SK-N-SH (cell line): Measurements from ENCODE around the gene TP53I11. TPM values are rescaled to one million over a fixed set of nuclear protein-coding genes. Genes with fewer than 3 reads are reported as not detected.

Experiments used
- CTCF ChIA-PET: fragments of 300-600, 350-600 bp; formaldehyde crosslinking; extraction: SDS; loops from one replicate; lab custom pipeline; 2021; lab: Yijun Ruan, JAX
- POLR2A ChIA-PET: fragments of 350-600 bp; sonication (Branson Sonifier 250); formaldehyde crosslinking; extraction: SDS; loops from one replicate; lab custom pipeline; 2020; ENCODE audit warnings: antibody characterized with exemption, inconsistent platforms; lab: Yijun Ruan, JAX
- DNase-seq: peaks from one replicate; pipeline ENCODE4 v3.0.0; 2012
- H2AFZ ChIP-seq: fragments of 200-600 bp; sonication (generic); 2 replicates; pipeline ENCODE4 v1.8.1; 2016; ENCODE audit warnings: antibody characterized with exemption, mild to moderate bottlenecking, low read depth
- H3F3A ChIP-seq: fragments of 200-600 bp; sonication (generic); replicated peaks from 2 replicates; pipeline ENCODE3; 2016; ENCODE audit warnings: antibody characterized with exemption, mild to moderate bottlenecking; ENCODE audit not compliant: insufficient read depth
- H3K27ac ChIP-seq, 2 experiments: fragments of 200-500 bp in 1 of 2; fragments of 200-600 bp in 1 of 2; sonication (Bioruptor generic) in 1 of 2; sonication (generic), shearing (Covaris generic) in 1 of 2; 2 replicates each; pipeline versions ENCODE4 v1.5.1 to v1.6.1; 2014 to 2016; ENCODE audit warnings: low read depth in 2 of 2, inconsistent platforms in 1 of 2, low read length in 1 of 2, mild to moderate bottlenecking in 1 of 2, mixed read lengths in 1 of 2
- H3K27me3 ChIP-seq: fragments of 200-600 bp; sonication (generic), shearing (Covaris generic); 2 replicates; pipeline ENCODE4 v1.6.1; 2016; ENCODE audit warnings: mixed run types; ENCODE audit not compliant: insufficient read depth
- H3K36me3 ChIP-seq, 2 experiments: fragments of 200-500 bp in 1 of 2; fragments of 200-600 bp in 1 of 2; sonication (Bioruptor generic) in 1 of 2; sonication (generic) in 1 of 2; replicated peaks in 1 of 2; 2 replicates each; pipeline versions ENCODE3 to v1.5.1; 2014 to 2016; ENCODE audit warnings: low read length in 1 of 2, mild to moderate bottlenecking in 1 of 2; ENCODE audit not compliant: insufficient read depth in 2 of 2, control insufficient read depth in 1 of 2
- H3K4me1 ChIP-seq, 2 experiments: fragments of 200-500 bp in 1 of 2; fragments of 200-600 bp in 1 of 2; sonication (Bioruptor generic) in 1 of 2; sonication (generic), shearing (Covaris generic) in 1 of 2; 2 replicates each; pipeline versions ENCODE4 v1.5.1 to v1.6.1; 2014 to 2016; ENCODE audit warnings: low read depth in 1 of 2, low read length in 1 of 2, mixed run types in 1 of 2; ENCODE audit not compliant: insufficient read depth in 2 of 2, control insufficient read depth in 1 of 2
- H3K4me2 ChIP-seq: fragments of 200-600 bp; sonication (generic), shearing (Covaris generic); 2 replicates; pipeline ENCODE4 v1.6.1; 2017; ENCODE audit warnings: mixed run types
- H3K4me3 ChIP-seq, 2 experiments: fragments of 200-500 bp in 1 of 2; fragments of 200-600 bp in 1 of 2; sonication (Bioruptor generic) in 1 of 2; sonication (generic), shearing (Covaris generic) in 1 of 2; 2 replicates each; pipeline versions ENCODE4 v1.5.1 to v1.8.1; 2014 to 2016; ENCODE audit warnings: low read depth in 2 of 2, inconsistent platforms in 1 of 2, low read length in 1 of 2, mild to moderate bottlenecking in 1 of 2, mixed read lengths in 1 of 2, moderate library complexity in 1 of 2
- H3K79me2 ChIP-seq: fragments of 200-600 bp; sonication (generic); 2 replicates; pipeline ENCODE4 v1.8.1; 2017; ENCODE audit warnings: mild to moderate bottlenecking; ENCODE audit not compliant: insufficient read depth
- H3K9ac ChIP-seq: fragments of 200-600 bp; sonication (generic); 2 replicates; pipeline ENCODE4 v1.6.1; 2017; ENCODE audit warnings: mixed run types
- H3K9me2 ChIP-seq: fragments of 200-600 bp; sonication (generic); 2 replicates; pipeline ENCODE4 v1.6.1; 2017; ENCODE audit warnings: mixed run types
- H3K9me3 ChIP-seq: fragments of 200-600 bp; sonication (generic); 2 replicates; pipeline ENCODE4 v1.6.1; 2017; ENCODE audit warnings: mixed run types, mild to moderate bottlenecking, moderate library complexity
- H4K20me1 ChIP-seq: fragments of 200-600 bp; sonication (generic); 2 replicates; pipeline ENCODE4 v1.6.1; 2017; ENCODE audit warnings: mild to moderate bottlenecking, mixed run types; ENCODE audit not compliant: insufficient read depth
- CHD2 ChIP-seq: fragments of 150-350 bp; IDR thresholded peaks from 2 replicates; pipeline ENCODE4 v1.6.1; 2018; ENCODE audit warnings: low read length; ENCODE audit not compliant: partially characterized antibody
- ELF1 ChIP-seq: IDR thresholded peaks from 2 replicates; pipeline ENCODE4 v1.4.0; 2012
- EP300 ChIP-seq, 2 experiments: IDR thresholded peaks; 2 replicates each; pipeline versions ENCODE4 v1.4.0 to v1.6.1; 2012; ENCODE audit warnings: borderline replicate concordance in 1 of 2, low read depth in 1 of 2, low read length in 1 of 2
- JUND ChIP-seq: IDR thresholded peaks from 2 replicates; pipeline ENCODE4 v1.4.0; 2012
- POLR2AphosphoS5 ChIP-seq: IDR thresholded peaks from 2 replicates; pipeline ENCODE4 v1.6.1; 2012; ENCODE audit warnings: low read depth, low read length
- RAD21 ChIP-seq: IDR thresholded peaks from 2 replicates; pipeline ENCODE4 v1.6.1; 2012; ENCODE audit warnings: mild to moderate bottlenecking, low read length
- RXRA ChIP-seq: IDR thresholded peaks from 2 replicates; pipeline ENCODE4 v1.4.0; 2012; ENCODE audit warnings: low read depth, mild to moderate bottlenecking, borderline replicate concordance
- SMC3 ChIP-seq: IDR thresholded peaks from 2 replicates; pipeline ENCODE4 v1.6.1; 2012; ENCODE audit warnings: low read depth, low read length, improper control_type of control experiment
- TAF1 ChIP-seq: IDR thresholded peaks from 2 replicates; pipeline ENCODE4 v1.6.1; 2012; ENCODE audit warnings: low read depth, mild to moderate bottlenecking, low read length, moderate library complexity, borderline replicate concordance
- TCF12 ChIP-seq: IDR thresholded peaks from 2 replicates; pipeline ENCODE4 v1.4.0; 2012
- TEAD4 ChIP-seq: IDR thresholded peaks from 2 replicates; pipeline ENCODE4 v1.4.0; 2012; ENCODE audit warnings: mild to moderate bottlenecking, borderline replicate concordance; ENCODE audit not compliant: insufficient read depth
- YY1 ChIP-seq: IDR thresholded peaks from 2 replicates; pipeline ENCODE4 v1.4.0; 2012; ENCODE audit warnings: low read depth, mild to moderate bottlenecking
- whole genome bisulfite sequencing: methylation state at CpG from one replicate; pipeline ENCODE4 v1.1.6; 2017; ENCODE audit warnings: low lambda C conversion rate; 5-methylcytosine and 5-hydroxymethylcytosine counted together
- polyA plus RNA-seq, 3 experiments: library from polyadenylated mRNA; depleted of rRNA; stranded (reverse); fragments of >200 nt; gene quantifications; 2 replicates each; pipeline ENCODE4 v1.2.3, GENCODE V29; 2012
- TF ChIP-seq, protein P1 (sequence below): IDR thresholded peaks from 2 replicates; pipeline ENCODE4 v1.4.0; 2012; ENCODE audit warnings: low read depth
- TF ChIP-seq, protein P2 (sequence below): IDR thresholded peaks from 2 replicates; pipeline ENCODE4 v1.6.1; 2012; ENCODE audit warnings: mild to moderate bottlenecking, low read depth, low read length, moderate library complexity
- TF ChIP-seq, protein P3 (sequence below): fragments of 150-350 bp; IDR thresholded peaks from 2 replicates; pipeline ENCODE4 v1.6.1; 2017; ENCODE audit warnings: antibody characterized with exemption, low read length, low read depth, borderline replicate concordance

The TP53I11 gene
- polyA plus RNA-seq, 1 of the 3 experiments (the other 2 are of a cell fraction) = 6.6 TPM

DNA sequence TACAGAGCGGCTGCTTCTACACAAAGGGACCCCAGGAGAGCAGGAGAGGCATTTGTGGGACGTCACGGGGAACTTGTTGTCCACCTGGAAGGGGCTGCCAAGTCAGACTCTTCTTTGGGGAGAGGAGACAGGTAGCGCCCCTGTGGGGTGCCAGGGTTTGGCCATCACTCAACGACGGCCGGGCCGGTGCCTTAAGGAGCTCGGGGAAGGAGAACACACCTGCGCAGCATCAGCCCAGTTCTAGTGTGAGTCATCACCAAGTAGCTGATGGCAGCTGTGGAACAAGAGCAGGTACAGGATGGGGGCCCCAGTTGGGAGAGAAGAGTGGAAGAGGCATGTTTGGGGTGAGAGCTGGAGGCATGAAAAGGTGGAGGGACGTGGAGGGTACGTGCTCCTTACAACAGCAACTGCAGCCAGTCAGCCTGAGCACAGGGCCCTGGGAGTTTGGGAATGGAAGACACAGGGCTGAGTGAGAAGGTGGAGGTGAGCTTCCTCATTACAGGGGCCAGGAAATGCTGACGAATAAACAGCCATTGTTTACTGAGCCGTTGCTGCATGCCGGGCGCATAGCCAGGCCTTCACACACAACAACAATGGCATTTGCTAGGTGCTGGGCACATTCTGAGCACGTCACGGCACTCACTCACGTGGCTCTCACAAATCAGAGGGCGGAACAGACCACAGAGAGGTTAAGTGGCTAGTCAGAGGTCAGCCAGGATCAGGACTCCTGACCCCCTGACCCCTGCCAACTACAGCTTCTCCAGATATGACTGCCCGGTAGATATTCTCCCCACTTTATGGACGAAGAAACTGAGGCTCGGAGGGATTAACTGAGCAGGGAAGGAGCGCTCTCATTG lies 29.1 kb upstream of the TP53I11 start:
- no peak overlapping the region for H2AFZ ChIP-seq
- H3K4me2 ChIP-seq = no peak overlapping the region
- no peaks in the 10 kb centered on the region for H3F3A ChIP-seq
- H3K27ac ChIP-seq = no peak overlapping the region
- H3K27me3 ChIP-seq = no peaks in the 10 kb centered on the region
- CTCF ChIA-PET = interaction anchor here (0.7 to 1.4 kb wide), 4 partner anchors 8 to 53 kb away, joined by 3 to 5 read pairs (median 4); no protein-coding TSS in a partner anchor
- no peak overlapping the region for H3K4me3 ChIP-seq
- no peaks in the 10 kb centered on the region for H3K9me2 ChIP-seq
- no peak for DNase-seq
- peaks cover 5 to 16% of the 10 kb centered on the region in 2 experiments; a peak in 2 of 4 replicates for H3K4me1 ChIP-seq
- no peaks in the 10 kb centered on the region for H3K36me3 ChIP-seq
- no peaks in the 10 kb centered on the region for H3K79me2 ChIP-seq
- H3K9ac ChIP-seq = no peak overlapping the region
- POLR2A ChIA-PET = no interaction called here
- H3K9me3 ChIP-seq = no peaks in the 10 kb centered on the region
- WGBS = 77% methylated on average over 23 of the region's 24 CpGs
- H4K20me1 ChIP-seq = no peaks in the 10 kb centered on the region
- TF ChIP-seq SMC3 (no peak), JUND (no peak), TEAD4 (no peak), RAD21 (no peak), POLR2AphosphoS5 (no peak), ELF1 (no peak), CHD2 (no peak), EP300 (IDR thresholded peaks at IDR 0.05; ENCODE audit: borderline replicate concordance in 1 of 2, low read depth in 1 of 2, low read length in 1 of 2) (no peak), TAF1 (no peak), TCF12 (no peak), YY1 (no peak), RXRA (no peak)
- TF ChIP-seq, protein P1, sequence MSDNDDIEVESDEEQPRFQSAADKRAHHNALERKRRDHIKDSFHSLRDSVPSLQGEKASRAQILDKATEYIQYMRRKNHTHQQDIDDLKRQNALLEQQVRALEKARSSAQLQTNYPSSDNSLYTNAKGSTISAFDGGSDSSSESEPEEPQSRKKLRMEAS = no peak
- TF ChIP-seq, protein P2, sequence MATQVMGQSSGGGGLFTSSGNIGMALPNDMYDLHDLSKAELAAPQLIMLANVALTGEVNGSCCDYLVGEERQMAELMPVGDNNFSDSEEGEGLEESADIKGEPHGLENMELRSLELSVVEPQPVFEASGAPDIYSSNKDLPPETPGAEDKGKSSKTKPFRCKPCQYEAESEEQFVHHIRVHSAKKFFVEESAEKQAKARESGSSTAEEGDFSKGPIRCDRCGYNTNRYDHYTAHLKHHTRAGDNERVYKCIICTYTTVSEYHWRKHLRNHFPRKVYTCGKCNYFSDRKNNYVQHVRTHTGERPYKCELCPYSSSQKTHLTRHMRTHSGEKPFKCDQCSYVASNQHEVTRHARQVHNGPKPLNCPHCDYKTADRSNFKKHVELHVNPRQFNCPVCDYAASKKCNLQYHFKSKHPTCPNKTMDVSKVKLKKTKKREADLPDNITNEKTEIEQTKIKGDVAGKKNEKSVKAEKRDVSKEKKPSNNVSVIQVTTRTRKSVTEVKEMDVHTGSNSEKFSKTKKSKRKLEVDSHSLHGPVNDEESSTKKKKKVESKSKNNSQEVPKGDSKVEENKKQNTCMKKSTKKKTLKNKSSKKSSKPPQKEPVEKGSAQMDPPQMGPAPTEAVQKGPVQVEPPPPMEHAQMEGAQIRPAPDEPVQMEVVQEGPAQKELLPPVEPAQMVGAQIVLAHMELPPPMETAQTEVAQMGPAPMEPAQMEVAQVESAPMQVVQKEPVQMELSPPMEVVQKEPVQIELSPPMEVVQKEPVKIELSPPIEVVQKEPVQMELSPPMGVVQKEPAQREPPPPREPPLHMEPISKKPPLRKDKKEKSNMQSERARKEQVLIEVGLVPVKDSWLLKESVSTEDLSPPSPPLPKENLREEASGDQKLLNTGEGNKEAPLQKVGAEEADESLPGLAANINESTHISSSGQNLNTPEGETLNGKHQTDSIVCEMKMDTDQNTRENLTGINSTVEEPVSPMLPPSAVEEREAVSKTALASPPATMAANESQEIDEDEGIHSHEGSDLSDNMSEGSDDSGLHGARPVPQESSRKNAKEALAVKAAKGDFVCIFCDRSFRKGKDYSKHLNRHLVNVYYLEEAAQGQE = no peak
- TF ChIP-seq, protein P3, sequence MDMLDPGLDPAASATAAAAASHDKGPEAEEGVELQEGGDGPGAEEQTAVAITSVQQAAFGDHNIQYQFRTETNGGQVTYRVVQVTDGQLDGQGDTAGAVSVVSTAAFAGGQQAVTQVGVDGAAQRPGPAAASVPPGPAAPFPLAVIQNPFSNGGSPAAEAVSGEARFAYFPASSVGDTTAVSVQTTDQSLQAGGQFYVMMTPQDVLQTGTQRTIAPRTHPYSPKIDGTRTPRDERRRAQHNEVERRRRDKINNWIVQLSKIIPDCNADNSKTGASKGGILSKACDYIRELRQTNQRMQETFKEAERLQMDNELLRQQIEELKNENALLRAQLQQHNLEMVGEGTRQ = no peak
